HepG2 (cell line): ENCODE data around the gene CCDC154. TPM values are rescaled to one million over a fixed set of nuclear protein-coding genes. Genes with fewer than 3 reads are reported as not detected.

Experiments
- ARNTL ChIP-seq: sonication (generic); formaldehyde crosslinking; IDR thresholded peaks from 2 replicates; pipeline ENCODE4 v1.4.0; 2020; ENCODE audit warnings: mild to moderate bottlenecking, missing genetic modification reagents
- ATF7-NPFF ChIP-seq: sonication (generic); formaldehyde crosslinking; IDR thresholded peaks from 2 replicates; pipeline ENCODE4 v1.8.1; 2023; ENCODE audit warnings: mild to moderate bottlenecking, low read depth, missing genetic modification reagents, moderate library complexity
- ATRX ChIP-seq: sonication (generic); formaldehyde crosslinking; IDR thresholded peaks from 2 replicates; pipeline ENCODE4 v1.4.0; 2020; ENCODE audit warnings: missing genetic modification reagents, borderline replicate concordance
- DBP ChIP-seq: sonication (generic); formaldehyde crosslinking; IDR thresholded peaks from 2 replicates; pipeline ENCODE4 v1.4.0; 2020; ENCODE audit warnings: missing genetic modification reagents; ENCODE audit errors: not compliant biosample characterization
- DPF2 ChIP-seq: sonication (generic); formaldehyde crosslinking; IDR thresholded peaks from 2 replicates; pipeline ENCODE4 v1.4.0; 2020; ENCODE audit warnings: mild to moderate bottlenecking, low read depth, missing genetic modification reagents, borderline replicate concordance
- DR1 ChIP-seq: sonication (generic); formaldehyde crosslinking; IDR thresholded peaks from 2 replicates; pipeline ENCODE4 v1.8.0; 2021; ENCODE audit warnings: mild to moderate bottlenecking, missing genetic modification reagents, inconsistent platforms
- MAFK ChIP-seq, 2 experiments: IDR thresholded peaks in 1 of 2; conservative IDR thresholded peaks in 1 of 2; 2 replicates each; pipeline ENCODE4 v1.6.1; 2011; ENCODE audit warnings: improper control_type of control experiment in 2 of 2, low read length in 2 of 2
- MYNN ChIP-seq: sonication (generic); formaldehyde crosslinking; IDR thresholded peaks from 2 replicates; pipeline ENCODE4 v1.4.0; 2020; ENCODE audit warnings: mild to moderate bottlenecking, low read depth, missing genetic modification reagents
- NCOA1 ChIP-seq: sonication (generic); formaldehyde crosslinking; IDR thresholded peaks from 2 replicates; pipeline ENCODE4 v1.9.0; 2021; ENCODE audit warnings: missing genetic modification reagents
- RFX5 ChIP-seq: IDR thresholded peaks from 2 replicates; pipeline ENCODE4 v1.6.1; 2011; ENCODE audit warnings: low read depth, low read length, improper control_type of control experiment
- RFXAP ChIP-seq: sonication (generic); formaldehyde crosslinking; IDR thresholded peaks from 2 replicates; pipeline ENCODE4 v1.4.0; 2020; ENCODE audit warnings: missing genetic modification reagents, borderline replicate concordance
- STAT5B ChIP-seq: sonication (generic); formaldehyde crosslinking; IDR thresholded peaks from 2 replicates; pipeline ENCODE4 v1.4.0; 2020; ENCODE audit warnings: missing genetic modification reagents
- TAF15 ChIP-seq: fragments of 200-400 bp; formaldehyde crosslinking; IDR thresholded peaks from one replicate; pipeline ENCODE4 v1.6.1; 2018; ENCODE audit warnings: mild to moderate bottlenecking, low read depth, low read length; ENCODE audit not compliant: poor library complexity, severe bottlenecking
- TCF12 ChIP-seq, 2 experiments: fragments of 450-650 bp in 1 of 2; sonication (generic) in 1 of 2; formaldehyde crosslinking in 1 of 2; IDR thresholded peaks; 2 replicates each; pipeline versions ENCODE4 v1.6.1 to v1.8.0; 2017 to 2022; ENCODE audit warnings: antibody characterized with exemption in 1 of 2, mild to moderate bottlenecking in 1 of 2, missing genetic modification reagents in 1 of 2, moderate library complexity in 1 of 2
- THAP11 ChIP-seq: IDR thresholded peaks from 2 replicates; pipeline ENCODE4 v1.6.1; 2016; ENCODE audit warnings: missing biosample characterization, missing genetic modification reagents
- ZGPAT ChIP-seq: IDR thresholded peaks from 2 replicates; pipeline ENCODE4 v1.6.1; 2016; ENCODE audit warnings: mild to moderate bottlenecking
- ZHX2 ChIP-seq, 2 experiments: sonication (generic) in 1 of 2; formaldehyde crosslinking in 1 of 2; IDR thresholded peaks; 2 replicates each; pipeline versions ENCODE4 v1.6.1 to v1.9.0; 2014 to 2022; ENCODE audit warnings: antibody characterized with exemption in 1 of 2, borderline replicate concordance in 1 of 2, inconsistent platforms in 1 of 2, low read depth in 1 of 2, missing genetic modification reagents in 1 of 2
- ZSCAN29 ChIP-seq: sonication (generic); formaldehyde crosslinking; conservative IDR thresholded peaks from 2 replicates; pipeline ENCODE4 v1.4.0; 2020; ENCODE audit warnings: mild to moderate bottlenecking, missing genetic modification reagents
- polyA plus RNA-seq, 8 experiments: library from polyadenylated mRNA; depleted of rRNA in 3 of 8; stranded (reverse) in 7 of 8; unstranded in 1 of 8; fragments of >200 nt; fragmentation: Illumina TruSeq in 4 of 8; extraction: Trizol in 4 of 8; gene quantifications; 2 replicates each; pipeline versions ENCODE4 v1.2.1 to v1.2.3, GENCODE V29; 2011 to 2016; ENCODE audit warnings: low read depth in 4 of 8, missing spikeins in 1 of 8, mixed read lengths in 1 of 8; ENCODE audit not compliant: insufficient read depth in 1 of 8
- total RNA-seq, 5 experiments: library from RNA; depleted of rRNA; stranded (reverse); fragments of >200 nt; fragmentation: Illumina TruSeq; extraction: Trizol; gene quantifications; 2 replicates each; pipeline ENCODE4 v1.2.3, GENCODE V29; 2016; ENCODE audit warnings: low read depth in 1 of 5
- TF ChIP-seq, protein P1 (sequence below): sonication (generic); formaldehyde crosslinking; IDR thresholded peaks from 2 replicates; pipeline ENCODE4 v1.8.1; 2023; ENCODE audit warnings: missing genetic modification reagents, inconsistent platforms, borderline replicate concordance

The CCDC154 gene
- total and polyA plus RNA-seq, 2 of the 13 experiments (the other 11 are each of a cell fraction or from before 2014, with no cell fraction given), result 0.92 to 1.5 TPM

- TF ChIP-seq MAFK (conservative IDR thresholded peaks at IDR 0.05 in 1 of 2, IDR thresholded peaks at IDR 0.05 in 1 of 2; ENCODE audit: low read length in 2 of 2), result no peak
- no peak for TF ChIP-seq ATRX (CRISPR knock-in tag)
- TF ChIP-seq ATF7-NPFF (CRISPR knock-in tag), result no peak
- 0 out of 2 replicates have a peak, but pooled peaks have one; percentile 43 for TF ChIP-seq DPF2 (CRISPR knock-in tag)
- TF ChIP-seq DBP (CRISPR knock-in tag), result no peak
- no peak for TF ChIP-seq ZHX2 (IDR thresholded peaks at IDR 0.05; ENCODE audit: low read depth)
- no peak for TF ChIP-seq ZHX2 (CRISPR knock-in tag; IDR thresholded peaks at IDR 0.05; ENCODE audit: borderline replicate concordance)
- peak; percentile 95 for TF ChIP-seq ARNTL (CRISPR knock-in tag)
- TF ChIP-seq STAT5B (CRISPR knock-in tag), result no peak
- no peak for TF ChIP-seq NCOA1 (CRISPR knock-in tag)
- TF ChIP-seq, protein P1, sequence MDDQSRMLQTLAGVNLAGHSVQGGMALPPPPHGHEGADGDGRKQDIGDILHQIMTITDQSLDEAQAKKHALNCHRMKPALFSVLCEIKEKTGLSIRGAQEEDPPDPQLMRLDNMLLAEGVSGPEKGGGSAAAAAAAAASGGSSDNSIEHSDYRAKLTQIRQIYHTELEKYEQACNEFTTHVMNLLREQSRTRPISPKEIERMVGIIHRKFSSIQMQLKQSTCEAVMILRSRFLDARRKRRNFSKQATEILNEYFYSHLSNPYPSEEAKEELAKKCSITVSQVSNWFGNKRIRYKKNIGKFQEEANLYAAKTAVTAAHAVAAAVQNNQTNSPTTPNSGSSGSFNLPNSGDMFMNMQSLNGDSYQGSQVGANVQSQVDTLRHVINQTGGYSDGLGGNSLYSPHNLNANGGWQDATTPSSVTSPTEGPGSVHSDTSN (CRISPR knock-in tag), result no peak
- TF ChIP-seq ZSCAN29 (CRISPR knock-in tag), result peak; percentile 76; the same call in 1 of the 2 replicates
- TF ChIP-seq TAF15, result no peak
- peak; percentile 77; the same call in 1 of the 2 replicates for TF ChIP-seq ZGPAT (CRISPR knock-in tag)
- TF ChIP-seq RFX5, result no peak
- 0 out of 2 replicates have a peak, but pooled peaks have one; percentile 46 for TF ChIP-seq MYNN
- TF ChIP-seq THAP11, result peak; percentile 74; the same call in 1 of the 2 replicates
- no peak for TF ChIP-seq TCF12 (IDR thresholded peaks at IDR 0.05)
- peak; percentile 66 for TF ChIP-seq TCF12 (CRISPR knock-in tag; IDR thresholded peaks at IDR 0.05)
- TF ChIP-seq RFXAP (CRISPR knock-in tag), result no peak; the same call in 1 of the 2 replicates
- peak; percentile 54; the same call in 1 of the 2 replicates for TF ChIP-seq DR1
These were observed 13.4 kb downstream of the CCDC154 start, which contains the start of gene PERCC1 (continued) for GRCh38 chr16:1430759-1431496.
